Testis (tissue), 3 donors: Measurements from ENCODE around the gene DNASE2. TPM values are rescaled to one million over a fixed set of nuclear protein-coding genes. Genes with fewer than 3 reads are reported as not detected.

Experiments used
- DNase-seq: peaks from one replicate; pipeline ENCODE4 v3.0.0-alpha.2; 2019
- H3K27ac ChIP-seq, 2 donors: fragments of 200-600 bp; sonication (generic); one replicate each; pipeline ENCODE4 v1.5.1; 2019
- H3K27me3 ChIP-seq: fragments of 200-600 bp; sonication (generic); one replicate; pipeline ENCODE4 v1.5.1; 2019
- H3K36me3 ChIP-seq: fragments of 200-600 bp; sonication (generic); one replicate; pipeline ENCODE4 v1.5.1; 2017; ENCODE audit warnings: low read depth; ENCODE audit errors: missing control alignments
- H3K4me1 ChIP-seq: fragments of 200-600 bp; sonication (generic); one replicate; pipeline ENCODE4 v1.5.1; 2019
- H3K4me3 ChIP-seq, 2 donors: fragments of 200-600 bp; sonication (generic); one replicate each; pipeline ENCODE4 v1.5.1; 2017 to 2019
- H3K9me3 ChIP-seq: fragments of 200-600 bp; sonication (generic); one replicate; pipeline ENCODE4 v1.5.1; 2017
- CTCF ChIP-seq, 3 experiments: fragments of 450-650 bp in 2 of 3; fragments of 200-600 bp in 1 of 3; sonication (generic) in 1 of 3; IDR thresholded peaks; one replicate each; pipeline ENCODE4 v1.5.1; 2016 to 2019; ENCODE audit warnings: antibody characterized with exemption in 3 of 3, mild to moderate bottlenecking in 2 of 3, moderate library complexity in 1 of 3
- POLR2A ChIP-seq: fragments of 450-650 bp; IDR thresholded peaks from one replicate; pipeline ENCODE4 v1.6.1; 2017; ENCODE audit warnings: antibody characterized with exemption, mild to moderate bottlenecking, moderate library complexity
- WGBS, 2 donors: methylation state at CpG; one replicate each; pipeline ENCODE4 v1.1.5; 2018; 5-methylcytosine and 5-hydroxymethylcytosine counted together
- intact Hi-C: fragments of 100-400 bp; cut with DNase I; formaldehyde crosslinking; loops from one replicate; pipeline ENCODE4 v1.15.1; 2023; ENCODE audit warnings: low total_unique reads
- polyA plus RNA-seq: library from polyadenylated mRNA; stranded (reverse); fragments of 350-450 nt; fragmentation: Illumina TruSeq; extraction: RNeasy Lipid Tissue Mini Kit (QIAGEN cat#74804); gene quantifications from one replicate; pipeline ENCODE4 v1.2.3, GENCODE V29; 2014; ENCODE audit warnings: low read depth, low replicate concordance; ENCODE audit not compliant: insufficient read depth
- total RNA-seq, 2 donors: library from RNA; depleted of rRNA; stranded (reverse); fragments of >200 nt; gene quantifications; one replicate each; pipeline ENCODE4 v1.2.3, GENCODE V29; 2016

Gene DNASE2
- total and polyA plus RNA-seq, 3 donors from 2014 or later, result 9.0 to 17.7 (median 17.4) TPM

- WGBS, 2 donors, result 74 to 77% methylated on average over 9 to 10 of the region's 10 CpGs
- no peaks in the 10 kb centered on the region for H3K36me3 ChIP-seq
- H3K9me3 ChIP-seq, result no peaks in the 10 kb centered on the region
- TF ChIP-seq CTCF (IDR thresholded peaks at IDR 0.05) (no peak), POLR2A (no peak)
- H3K4me3 ChIP-seq, result no peak overlapping the region
- H3K27me3 ChIP-seq, result no peaks in the 10 kb centered on the region
- H3K27ac ChIP-seq, result no peak overlapping the region
- intact Hi-C loops, result no loop called here
- peak; percentile 64 for DNase-seq
- no peaks in the 10 kb centered on the region for H3K4me1 ChIP-seq
These were observed 12.6 kb downstream of the DNASE2 start for GRCh38 chr19:12868540-12869112.

- no peaks in the 10 kb centered on the region for H3K4me1 ChIP-seq
- WGBS, 2 donors, result 8 to 15% methylated on average over 42 to 48 of the region's 51 CpGs
- TF ChIP-seq CTCF (IDR thresholded peaks at IDR 0.05) (no peak), POLR2A (no peak)
- H3K36me3 ChIP-seq, result no peaks in the 10 kb centered on the region
- DNase-seq, result peak; percentile 68
- H3K27me3 ChIP-seq, result no peaks in the 10 kb centered on the region
- intact Hi-C loops, result no loop called here
- H3K9me3 ChIP-seq, result no peaks in the 10 kb centered on the region
- no peak overlapping the region for H3K27ac ChIP-seq
- H3K4me3 ChIP-seq, result peak overlapping the region in 1 of 2 donors; percentile 29
These were observed 13.8 kb downstream of the DNASE2 start for GRCh38 chr19:12867120-12868099.

GRCh38 chr19:12866416-12867119 lies 14.7 kb downstream of the DNASE2 start:
- no peaks in the 10 kb centered on the region for H3K9me3 ChIP-seq
- DNase-seq, result no peak
- H3K36me3 ChIP-seq, result no peaks in the 10 kb centered on the region
- WGBS, 2 donors, result 63 to 66% methylated on average over 23 to 29 of the region's 29 CpGs
- H3K27me3 ChIP-seq, result no peaks in the 10 kb centered on the region
- TF ChIP-seq CTCF (IDR thresholded peaks at IDR 0.05) (no peak), POLR2A (no peak)
- H3K4me3 ChIP-seq, result no peak overlapping the region
- H3K4me1 ChIP-seq, result no peaks in the 10 kb centered on the region
- intact Hi-C loops, result no loop called here
- no peak overlapping the region for H3K27ac ChIP-seq

- no peak overlapping the region for H3K27ac ChIP-seq
- intact Hi-C loops, result no loop called here
- H3K4me1 ChIP-seq, result no peaks in the 10 kb centered on the region
- TF ChIP-seq POLR2A, result no peak
- no peak for TF ChIP-seq CTCF (IDR thresholded peaks at IDR 0.05)
- DNase-seq, result no peak
- WGBS, 2 donors, result 68 to 70% methylated on average over 9 to 19 of the region's 19 CpGs
- H3K4me3 ChIP-seq, result no peak overlapping the region
- H3K36me3 ChIP-seq, result no peaks in the 10 kb centered on the region
- no peaks in the 10 kb centered on the region for H3K9me3 ChIP-seq
- H3K27me3 ChIP-seq, result no peaks in the 10 kb centered on the region
These were observed 15.4 kb downstream of the DNASE2 start for GRCh38 chr19:12865746-12866415.
